Right lobe of liver (tissue), 4 donors: ENCODE data around the gene FGFR2.

Experiments
- POLR2A ChIP-seq: fragments of 450-650 bp; IDR thresholded peaks from one replicate; pipeline ENCODE4 v1.6.1; 2017; ENCODE audit warnings: antibody characterized with exemption, mild to moderate bottlenecking
- TF ChIP-seq, protein P1 (sequence below), 4 donors: fragments of 200-600 bp in 3 of 4; fragments of 450-650 bp in 1 of 4; IDR thresholded peaks; one replicate each; pipeline versions ENCODE4 v1.5.1 to v1.8.0; 2016 to 2022; ENCODE audit warnings: antibody characterized with exemption in 4 of 4, mild to moderate bottlenecking in 2 of 4
- donor health status: DM: no; HTN: no; CAD: no.
- donor health status: DM: no; HTN: no; CAD: no.
- donor health status: DM: no; HTN: yes; CAD: no.

DNA sequence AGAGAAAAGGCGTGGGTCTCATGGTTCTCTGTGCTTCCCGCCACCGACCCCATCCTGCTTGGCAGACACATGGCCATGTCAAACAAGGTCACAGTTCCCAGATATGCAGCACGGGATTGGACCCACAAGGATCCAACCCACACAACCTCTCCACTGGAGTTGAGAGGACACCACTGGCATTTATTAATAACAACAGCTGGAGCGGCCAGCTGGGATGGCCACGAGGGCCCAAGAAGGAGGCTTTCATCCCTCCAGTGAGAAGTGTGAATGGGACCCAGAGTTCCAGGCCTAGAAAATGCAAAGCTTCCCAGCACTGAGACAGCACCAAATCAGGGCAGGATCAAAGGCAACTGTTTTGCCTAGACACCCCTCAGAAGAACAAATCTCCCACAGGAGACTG lies 31.5 kb downstream of the FGFR2 start:
- no peak for TF ChIP-seq POLR2A
- TF ChIP-seq, protein P1, sequence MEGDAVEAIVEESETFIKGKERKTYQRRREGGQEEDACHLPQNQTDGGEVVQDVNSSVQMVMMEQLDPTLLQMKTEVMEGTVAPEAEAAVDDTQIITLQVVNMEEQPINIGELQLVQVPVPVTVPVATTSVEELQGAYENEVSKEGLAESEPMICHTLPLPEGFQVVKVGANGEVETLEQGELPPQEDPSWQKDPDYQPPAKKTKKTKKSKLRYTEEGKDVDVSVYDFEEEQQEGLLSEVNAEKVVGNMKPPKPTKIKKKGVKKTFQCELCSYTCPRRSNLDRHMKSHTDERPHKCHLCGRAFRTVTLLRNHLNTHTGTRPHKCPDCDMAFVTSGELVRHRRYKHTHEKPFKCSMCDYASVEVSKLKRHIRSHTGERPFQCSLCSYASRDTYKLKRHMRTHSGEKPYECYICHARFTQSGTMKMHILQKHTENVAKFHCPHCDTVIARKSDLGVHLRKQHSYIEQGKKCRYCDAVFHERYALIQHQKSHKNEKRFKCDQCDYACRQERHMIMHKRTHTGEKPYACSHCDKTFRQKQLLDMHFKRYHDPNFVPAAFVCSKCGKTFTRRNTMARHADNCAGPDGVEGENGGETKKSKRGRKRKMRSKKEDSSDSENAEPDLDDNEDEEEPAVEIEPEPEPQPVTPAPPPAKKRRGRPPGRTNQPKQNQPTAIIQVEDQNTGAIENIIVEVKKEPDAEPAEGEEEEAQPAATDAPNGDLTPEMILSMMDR (IDR thresholded peaks at IDR 0.05): no peak
